ENCODE data around the gene GSTM4.

GSTM4 gene

DNA sequence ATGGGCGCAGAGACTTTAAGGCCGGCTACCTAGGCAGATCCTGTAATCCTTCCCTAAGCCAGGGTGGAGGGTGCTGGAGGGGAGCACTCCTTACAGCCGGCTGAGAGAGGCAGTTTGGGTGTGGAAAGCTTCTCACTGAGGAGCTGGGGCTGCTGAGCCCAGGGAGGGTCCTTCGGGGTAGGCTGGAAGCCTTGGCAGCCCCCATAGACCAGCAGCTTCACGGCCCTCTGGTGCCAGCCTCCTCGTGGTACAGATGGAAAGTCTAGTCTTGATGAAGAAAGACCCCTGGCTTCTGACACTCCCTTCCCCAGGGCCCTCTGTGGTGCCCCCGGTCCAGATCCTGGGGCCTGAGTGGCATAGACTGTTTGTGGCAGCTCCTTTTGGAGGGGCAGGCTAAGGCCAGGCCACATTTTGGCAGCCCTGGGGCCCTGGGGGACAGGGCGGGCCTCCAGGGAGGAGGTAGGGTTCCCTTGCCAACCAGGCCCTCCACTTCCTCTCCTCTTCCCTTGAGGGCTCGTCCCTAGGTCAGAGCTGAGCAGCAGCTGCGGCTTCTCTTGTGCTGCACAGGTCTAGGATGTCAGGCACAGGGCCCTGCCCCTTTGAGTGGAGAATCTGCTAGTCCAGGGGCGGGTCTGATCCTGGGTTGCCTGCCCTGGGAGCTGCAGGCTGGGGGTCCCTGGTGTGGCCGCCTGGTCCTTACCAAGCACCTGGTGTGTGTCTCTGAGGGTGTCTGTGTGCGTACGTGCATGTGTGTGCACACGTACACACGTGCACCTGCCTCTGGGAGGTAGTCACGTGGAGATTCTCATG lies 31.5 kb upstream of the GSTM4 start:
- no peak for DNase-seq (ENCODE audit: low read depth in 3 of 3, low spot score in 1 of 3)

DNA sequence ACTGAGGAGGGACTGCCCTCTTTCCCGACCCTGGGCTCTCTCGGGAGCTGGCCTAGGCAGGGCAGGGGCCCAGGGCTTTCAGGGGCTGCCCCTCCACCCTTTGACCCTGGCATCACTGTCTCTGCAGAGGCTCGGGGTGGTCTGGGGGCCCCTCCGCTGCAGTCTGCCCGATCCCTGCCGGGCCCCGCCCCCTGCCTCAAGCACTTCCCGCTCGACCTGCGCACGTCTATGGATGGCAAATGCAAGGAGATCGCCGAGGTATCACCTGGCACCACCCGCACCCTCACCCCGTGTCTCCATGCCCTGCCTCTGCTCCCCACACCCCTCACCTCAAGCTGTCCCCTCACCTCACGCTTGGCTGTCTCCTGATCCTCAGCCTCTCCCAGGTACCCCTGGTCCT lies 30.7 kb upstream of the GSTM4 start:
- DNase-seq (ENCODE audit: low read depth in 3 of 3, low spot score in 1 of 3) = no peak

GRCh38 chr1:109625601-109626560 lies 30.0 kb upstream of the GSTM4 start:
- no peak for DNase-seq (ENCODE audit: low read depth in 3 of 3, low spot score in 1 of 3)

GRCh38 chr1:109626682-109627408 lies 29.1 kb upstream of the GSTM4 start:
- DNase-seq (ENCODE audit: low read depth in 3 of 3, low spot score in 1 of 3) = no peak

DNA sequence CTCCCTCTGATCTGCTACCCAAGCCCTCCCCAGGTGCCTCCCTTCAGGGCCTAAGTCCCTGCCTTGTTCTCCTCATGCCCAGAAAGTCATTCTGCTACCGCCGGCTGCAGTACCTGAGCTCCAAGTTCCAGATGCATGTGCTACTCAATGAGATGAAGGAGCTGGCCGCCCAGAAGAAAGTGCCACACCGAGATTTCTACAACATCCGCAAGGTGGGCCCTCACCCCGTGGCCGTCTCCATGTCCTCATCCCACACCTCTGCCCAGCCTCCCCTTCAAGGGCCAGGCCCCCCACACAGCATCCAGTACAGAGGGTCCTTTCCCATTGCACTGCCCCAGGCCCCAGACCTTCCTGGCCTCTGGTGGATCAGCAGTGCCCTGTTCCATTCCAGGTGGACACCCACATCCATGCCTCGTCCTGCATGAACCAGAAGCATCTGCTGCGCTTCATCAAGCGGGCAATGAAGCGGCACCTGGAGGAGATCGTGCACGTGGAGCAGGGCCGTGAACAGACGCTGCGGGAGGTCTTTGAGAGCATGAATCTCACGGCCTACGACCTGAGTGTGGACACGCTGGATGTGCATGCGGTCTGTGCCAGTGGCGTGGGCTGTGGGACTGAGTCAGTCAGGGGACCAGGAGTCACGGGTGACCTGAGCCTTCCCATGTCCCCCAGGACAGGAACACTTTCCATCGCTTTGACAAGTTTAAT lies 28.1 kb upstream of the GSTM4 start:
- no peak for DNase-seq (ENCODE audit: low read depth in 3 of 3, low spot score in 1 of 3)

DNA sequence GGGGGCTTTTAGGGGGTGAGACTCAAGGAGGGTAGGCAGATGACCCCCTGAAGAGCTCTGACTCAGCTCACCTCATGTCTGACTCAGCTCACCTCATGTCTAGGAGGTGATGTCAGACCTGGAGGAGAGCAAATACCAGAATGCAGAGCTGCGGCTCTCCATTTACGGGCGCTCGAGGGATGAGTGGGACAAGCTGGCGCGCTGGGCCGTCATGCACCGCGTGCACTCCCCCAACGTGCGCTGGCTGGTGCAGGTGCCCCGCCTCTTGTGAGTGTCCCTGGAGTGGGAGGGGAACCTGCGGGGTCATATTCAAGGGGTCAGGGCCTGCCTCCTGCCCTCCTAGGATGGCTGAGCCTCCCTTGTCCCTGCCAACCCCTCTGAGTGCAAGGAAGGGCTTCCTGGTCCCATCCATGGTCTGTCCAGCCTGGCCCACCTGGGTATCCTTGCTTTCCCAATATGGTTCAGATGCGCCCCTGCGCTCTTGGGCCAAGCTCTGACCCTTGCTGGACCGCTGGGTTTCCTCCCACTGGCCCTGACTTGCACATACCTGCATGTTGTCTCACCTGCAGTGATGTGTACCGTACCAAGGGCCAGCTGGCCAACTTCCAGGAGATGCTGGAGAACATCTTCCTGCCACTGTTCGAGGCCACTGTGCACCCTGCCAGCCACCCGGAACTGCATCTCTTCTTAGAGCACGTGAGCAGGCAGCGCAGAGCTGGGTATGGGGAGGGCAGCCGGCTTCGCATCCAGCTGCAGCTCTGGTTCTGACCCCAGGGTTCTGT lies 27.2 kb upstream of the GSTM4 start:
- no peak for DNase-seq (ENCODE audit: low read depth in 3 of 3, low spot score in 1 of 3)

- no peak for DNase-seq (ENCODE audit: low read depth in 3 of 3, low spot score in 1 of 3)
Observed at GRCh38 chr1:109629372-109630030, 26.4 kb upstream of the GSTM4 start.

DNA sequence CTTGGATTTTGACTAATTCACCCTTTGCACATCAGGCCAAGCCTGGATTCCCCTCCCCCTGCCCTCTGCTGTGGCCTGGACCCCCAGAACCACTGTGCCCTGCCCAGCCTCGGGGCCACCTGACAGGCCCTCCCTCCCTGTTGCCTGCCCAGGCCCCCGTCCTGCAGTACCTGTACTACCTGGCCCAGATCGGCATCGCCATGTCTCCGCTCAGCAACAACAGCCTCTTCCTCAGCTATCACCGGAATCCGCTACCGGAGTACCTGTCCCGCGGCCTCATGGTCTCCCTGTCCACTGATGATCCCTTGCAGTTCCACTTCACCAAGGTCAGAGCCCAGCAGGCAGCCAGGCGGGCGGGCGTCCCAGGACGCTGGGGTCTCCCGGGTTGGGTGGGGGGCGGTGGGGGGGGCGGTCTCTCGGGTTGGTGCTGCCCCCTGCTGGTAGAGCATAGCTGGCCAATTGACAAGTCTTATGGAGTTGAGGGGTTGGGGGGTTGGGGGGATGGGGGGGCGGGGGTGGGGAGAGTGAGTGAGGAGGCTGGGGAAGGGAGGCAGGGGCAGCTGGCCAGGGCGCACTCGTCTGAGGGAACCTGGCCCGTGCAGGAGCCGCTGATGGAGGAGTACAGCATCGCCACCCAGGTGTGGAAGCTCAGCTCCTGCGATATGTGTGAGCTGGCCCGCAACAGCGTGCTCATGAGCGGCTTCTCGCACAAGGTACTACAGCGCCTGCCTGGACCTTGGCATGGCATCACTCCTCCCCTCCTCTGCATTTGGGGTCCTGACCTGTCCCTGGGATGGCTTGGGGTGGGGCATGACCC lies 25.6 kb upstream of the GSTM4 start:
- no peak for DNase-seq (ENCODE audit: low read depth in 3 of 3, low spot score in 1 of 3)

DNA sequence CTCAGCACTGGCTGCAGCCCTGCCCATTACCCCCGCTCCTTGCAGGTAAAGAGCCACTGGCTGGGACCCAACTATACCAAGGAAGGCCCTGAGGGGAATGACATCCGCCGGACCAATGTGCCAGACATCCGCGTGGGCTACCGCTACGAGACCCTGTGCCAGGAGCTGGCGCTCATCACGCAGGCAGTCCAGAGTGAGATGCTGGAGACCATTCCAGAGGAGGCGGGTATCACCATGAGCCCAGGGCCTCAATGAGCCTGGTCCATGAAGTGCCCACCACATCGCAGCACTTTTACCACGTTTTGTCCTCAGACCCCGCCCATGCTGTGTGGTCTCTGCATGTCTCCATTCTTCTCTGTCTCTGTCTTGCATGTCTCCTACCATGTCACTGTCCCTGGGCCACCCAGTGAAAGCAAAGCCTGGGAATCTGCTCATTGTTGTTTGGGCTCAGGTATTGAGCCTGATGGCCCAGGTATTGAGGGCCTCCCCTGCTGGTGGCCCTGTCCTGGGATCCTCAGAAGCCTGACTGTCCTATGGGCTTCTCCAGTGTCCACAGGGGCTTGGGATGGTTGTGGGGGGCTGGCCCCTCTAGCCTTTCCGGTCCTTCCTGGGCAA lies 24.9 kb upstream of the GSTM4 start:
- DNase-seq (ENCODE audit: low read depth in 3 of 3, low spot score in 1 of 3) = no peak

- no peak for DNase-seq (ENCODE audit: low read depth in 3 of 3, low spot score in 1 of 3)
Observed at GRCh38 chr1:109631513-109632505, 24.1 kb upstream of the GSTM4 start.

DNA sequence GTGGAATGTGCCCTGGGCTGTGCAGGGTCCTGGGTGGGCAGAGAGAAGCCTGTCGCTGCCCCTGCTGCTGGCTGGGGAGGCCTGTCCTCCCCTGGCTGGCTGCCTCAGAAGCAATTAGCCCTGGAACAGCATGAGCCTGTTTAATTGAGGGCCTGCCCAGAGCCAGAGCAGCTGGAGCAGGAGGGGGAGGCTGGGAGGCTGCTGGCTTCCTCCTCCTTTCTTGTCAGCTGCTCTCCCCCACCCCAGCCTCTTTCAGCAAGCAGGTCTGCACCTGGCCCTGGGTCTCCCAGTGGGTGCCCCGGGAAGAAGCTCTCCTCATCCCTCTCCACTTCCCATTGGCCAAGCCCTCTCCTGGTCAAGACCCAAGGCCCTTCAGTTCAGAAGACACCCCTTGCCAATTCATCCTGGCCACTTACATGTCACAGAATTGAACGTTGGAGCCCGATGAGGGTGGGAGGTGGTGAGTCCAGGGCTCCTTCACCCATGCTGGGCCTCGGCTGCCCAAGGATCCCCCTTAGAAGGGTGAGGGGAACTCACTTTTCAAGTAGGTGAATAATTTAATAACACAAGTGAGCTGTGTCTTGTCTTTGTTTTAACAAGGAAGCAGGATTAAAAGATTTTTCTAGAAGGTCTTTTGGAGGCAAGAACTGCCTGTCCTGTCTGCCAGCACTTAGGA lies 23.1 kb upstream of the GSTM4 start:
- no peak for DNase-seq (ENCODE audit: low read depth in 3 of 3, low spot score in 1 of 3)

- no peak for DNase-seq (ENCODE audit: low read depth in 3 of 3, low spot score in 1 of 3)
Observed at GRCh38 chr1:109634292-109634691, 21.6 kb upstream of the GSTM4 start.

GRCh38 chr1:109634771-109635750 lies 20.8 kb upstream of the GSTM4 start:
- DNase-seq (ENCODE audit: low read depth in 3 of 3, low spot score in 1 of 3) = no peak

- no peak for DNase-seq (ENCODE audit: low read depth in 3 of 3, low spot score in 1 of 3)
Observed at GRCh38 chr1:109635862-109636200, 20.1 kb upstream of the GSTM4 start.

- no peak for DNase-seq (ENCODE audit: low read depth in 3 of 3, low spot score in 1 of 3)
Observed at GRCh38 chr1:109636201-109636952, 19.5 kb upstream of the GSTM4 start.

All from stimulated activated CD4-positive, alpha-beta T cell treated with anti-CD3 and anti-CD28 coated beads, TNF-alpha, amount 100 ng/mL, for 1 hour (primary cell).